ENCODE measurements around the gene JAKMIP1.

DNA sequence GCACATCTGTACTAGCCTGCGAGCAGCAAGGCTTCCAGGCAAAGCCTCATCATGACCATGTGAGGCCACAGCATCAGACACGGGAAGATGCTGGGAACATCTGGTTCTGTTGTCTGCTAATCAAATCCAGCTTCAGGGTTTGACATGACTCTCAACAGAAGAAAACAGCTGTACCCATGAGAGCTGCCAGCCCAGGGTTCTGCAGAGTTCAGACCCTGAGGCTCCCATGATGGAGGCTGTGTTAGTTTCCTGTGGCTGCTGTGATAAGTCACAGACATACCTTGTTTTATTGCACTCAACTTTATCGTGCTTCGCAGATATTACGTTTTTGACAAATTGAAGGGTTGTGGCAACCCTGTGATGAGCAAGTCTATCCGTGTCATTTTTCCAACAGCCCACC, 37.5 kb downstream of the JAKMIP1 start:
- TF ChIP-seq, protein P1, sequence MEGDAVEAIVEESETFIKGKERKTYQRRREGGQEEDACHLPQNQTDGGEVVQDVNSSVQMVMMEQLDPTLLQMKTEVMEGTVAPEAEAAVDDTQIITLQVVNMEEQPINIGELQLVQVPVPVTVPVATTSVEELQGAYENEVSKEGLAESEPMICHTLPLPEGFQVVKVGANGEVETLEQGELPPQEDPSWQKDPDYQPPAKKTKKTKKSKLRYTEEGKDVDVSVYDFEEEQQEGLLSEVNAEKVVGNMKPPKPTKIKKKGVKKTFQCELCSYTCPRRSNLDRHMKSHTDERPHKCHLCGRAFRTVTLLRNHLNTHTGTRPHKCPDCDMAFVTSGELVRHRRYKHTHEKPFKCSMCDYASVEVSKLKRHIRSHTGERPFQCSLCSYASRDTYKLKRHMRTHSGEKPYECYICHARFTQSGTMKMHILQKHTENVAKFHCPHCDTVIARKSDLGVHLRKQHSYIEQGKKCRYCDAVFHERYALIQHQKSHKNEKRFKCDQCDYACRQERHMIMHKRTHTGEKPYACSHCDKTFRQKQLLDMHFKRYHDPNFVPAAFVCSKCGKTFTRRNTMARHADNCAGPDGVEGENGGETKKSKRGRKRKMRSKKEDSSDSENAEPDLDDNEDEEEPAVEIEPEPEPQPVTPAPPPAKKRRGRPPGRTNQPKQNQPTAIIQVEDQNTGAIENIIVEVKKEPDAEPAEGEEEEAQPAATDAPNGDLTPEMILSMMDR (conservative IDR thresholded peaks at IDR 0.05) = no peak
- TF ChIP-seq EZH2 (IDR thresholded peaks at IDR 0.05; ENCODE audit: low read depth) = no peak

Data from PC-9 (cell line).